Activated T-cell treated with anti-CD3 and anti-CD28 coated beads, Interleukin-2, amount 50 U/mL, for 4 hours (primary cell): ENCODE results near the gene WDR45B. TPM values are rescaled to one million over a fixed set of nuclear protein-coding genes. Genes with fewer than 3 reads are reported as not detected.

Source experiments
- ATAC-seq, 2 donors: fragments of 200-7000 bp; cut with Tn5 transposase; one replicate each; pipeline ENCODE4 v1.10.0; 2021
- DNase-seq: peaks from one replicate; pipeline ENCODE4 v3.0.0-alpha.2; 2020
- H3K27me3 Mint-ChIP-seq: one replicate; pipeline ENCODE4 v1.8.0; 2021; ENCODE audit warnings: low read depth, mixed read lengths
- H3K36me3 Mint-ChIP-seq: one replicate; pipeline ENCODE4 v1.8.0; 2022; ENCODE audit warnings: mixed read lengths; ENCODE audit not compliant: insufficient read depth
- H3K4me1 Mint-ChIP-seq: one replicate; pipeline ENCODE4 v1.8.0; 2021; ENCODE audit warnings: low read depth, mixed read lengths
- H3K4me3 Mint-ChIP-seq: one replicate; pipeline ENCODE4 v1.8.0; 2021; ENCODE audit warnings: mild to moderate bottlenecking, moderate library complexity, mixed read lengths
- H3K9me3 Mint-ChIP-seq: one replicate; pipeline ENCODE4 v1.8.0; 2021; ENCODE audit warnings: mixed read lengths
- total RNA-seq, 3 donors: library from RNA; stranded (reverse); gene quantifications; one replicate each; pipeline ENCODE4 v1.2.1, GENCODE V29; 2021

Gene WDR45B
- total RNA-seq, 3 donors from 2014 or later, result 47.1 to 52.5 (median 47.4) TPM

DNA sequence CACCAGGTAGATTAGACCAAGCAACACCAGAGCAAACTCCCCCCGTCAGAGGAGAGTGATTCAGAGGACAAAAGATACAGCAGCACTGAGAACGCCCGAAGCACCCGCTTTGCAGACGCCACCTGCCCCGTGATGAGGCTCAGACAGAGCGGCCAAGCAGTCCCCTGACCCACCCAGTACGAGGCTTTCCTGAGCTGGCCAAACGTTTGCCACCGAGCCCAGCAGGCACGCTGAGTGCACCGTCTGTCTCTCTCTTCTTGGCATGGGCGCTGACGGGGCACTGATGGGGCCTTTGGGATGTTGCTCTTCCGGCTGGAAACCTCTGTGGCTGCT lies 19.4 kb upstream of the WDR45B start:
- no peaks in the 10 kb centered on the region for H3K27me3 Mint-ChIP-seq
- H3K4me1 Mint-ChIP-seq, result peaks cover 5% of the 10 kb centered on the region
- no peak for DNase-seq
- no peak for ATAC-seq
- H3K4me3 Mint-ChIP-seq, result no peak overlapping the region
- H3K36me3 Mint-ChIP-seq, result no peaks in the 10 kb centered on the region
- H3K9me3 Mint-ChIP-seq, result no peaks in the 10 kb centered on the region

DNA sequence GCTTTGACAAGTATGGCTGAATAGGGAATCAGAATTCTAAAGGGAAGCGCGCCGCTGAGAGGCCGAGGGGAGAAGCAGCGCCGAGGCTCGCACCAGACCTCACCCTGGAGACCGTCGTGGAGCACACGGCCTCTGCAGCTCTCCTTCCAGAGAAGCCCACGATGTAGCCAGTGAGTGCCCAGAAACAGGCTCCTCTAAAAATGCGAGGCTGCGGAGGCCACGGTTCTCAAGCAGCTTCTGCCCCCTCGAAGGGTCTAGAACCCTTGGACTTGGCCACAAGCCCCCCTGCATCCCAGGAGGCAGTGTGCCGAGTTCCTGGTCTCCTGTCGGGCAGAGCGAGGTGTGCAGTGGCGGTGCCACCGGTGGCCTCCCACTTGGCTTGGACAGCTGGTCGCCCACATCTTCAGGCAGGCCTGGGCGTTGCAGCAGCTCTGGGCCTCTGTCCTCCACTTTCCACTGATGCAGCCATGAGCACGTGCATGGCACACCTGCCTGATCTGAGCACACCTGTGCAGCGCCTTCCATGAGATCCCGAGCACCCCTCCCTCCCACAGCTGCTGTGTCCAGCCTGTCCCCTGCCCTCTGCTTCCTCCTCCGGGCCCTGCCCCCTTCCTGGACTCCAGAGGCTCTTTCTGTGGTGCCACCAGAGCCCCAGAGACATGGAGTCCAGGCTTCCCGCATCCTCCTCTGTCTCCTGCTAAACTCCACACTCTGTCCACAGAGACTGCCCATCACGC lies 18.9 kb upstream of the WDR45B start:
- Mint-ChIP-seq H3K36me3 (no peaks in the 10 kb centered on the region), H3K4me1 (peaks cover 5% of the 10 kb centered on the region), H3K27me3 (no peaks in the 10 kb centered on the region), H3K4me3 (no peak overlapping the region), H3K9me3 (no peaks in the 10 kb centered on the region)
- ATAC-seq, result no peak
- DNase-seq, result no peak

DNA sequence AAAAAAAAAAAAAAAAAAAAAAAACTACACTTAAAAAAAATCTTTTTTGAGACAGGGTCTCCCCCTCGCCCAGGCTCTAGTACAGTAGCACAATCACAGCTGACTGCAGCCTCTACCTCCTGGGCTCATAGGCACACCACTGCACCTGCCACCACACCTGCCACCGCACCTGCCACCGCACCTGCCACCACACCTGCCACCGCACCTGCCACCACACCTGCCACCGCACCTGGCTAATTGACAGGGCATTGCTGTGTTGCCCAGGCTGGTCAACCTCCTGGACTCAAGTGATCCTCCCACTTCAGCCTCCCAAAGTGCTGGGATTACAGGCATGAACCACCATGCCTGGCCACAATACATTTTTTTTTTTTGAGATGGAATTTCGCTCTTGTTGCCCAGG lies 17.6 kb upstream of the WDR45B start:
- Mint-ChIP-seq H3K4me1 (peaks cover 4% of the 10 kb centered on the region), H3K4me3 (no peak overlapping the region), H3K9me3 (no peaks in the 10 kb centered on the region), H3K36me3 (no peaks in the 10 kb centered on the region), H3K27me3 (no peaks in the 10 kb centered on the region)
- no peak for DNase-seq
- ATAC-seq, result no peak

DNA sequence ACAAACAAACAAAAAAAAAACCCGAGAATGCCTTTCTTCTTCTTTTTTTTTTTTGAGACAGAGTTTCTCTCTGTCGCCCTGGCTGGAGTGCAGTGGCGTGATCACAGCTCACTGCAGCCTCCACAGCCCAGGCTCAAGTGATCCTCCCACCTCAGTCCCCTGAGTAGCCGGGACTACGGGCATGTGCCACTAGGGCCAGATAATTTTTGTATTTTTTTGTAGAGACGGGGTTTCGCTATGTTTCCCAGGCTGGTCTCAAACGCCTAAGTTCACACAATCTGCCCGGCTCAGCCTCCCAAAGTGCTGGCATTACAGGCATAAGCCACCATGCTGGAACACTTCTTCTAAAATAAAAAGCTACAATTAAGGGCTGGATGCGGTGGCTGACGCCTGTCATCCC lies 17.0 kb upstream of the WDR45B start:
- no peak overlapping the region for H3K4me3 Mint-ChIP-seq
- ATAC-seq (no peak), DNase-seq (no peak)
- no peaks in the 10 kb centered on the region for H3K36me3 Mint-ChIP-seq
- no peaks in the 10 kb centered on the region for H3K27me3 Mint-ChIP-seq
- no peaks in the 10 kb centered on the region for H3K9me3 Mint-ChIP-seq
- peaks cover 2% of the 10 kb centered on the region for H3K4me1 Mint-ChIP-seq

DNA sequence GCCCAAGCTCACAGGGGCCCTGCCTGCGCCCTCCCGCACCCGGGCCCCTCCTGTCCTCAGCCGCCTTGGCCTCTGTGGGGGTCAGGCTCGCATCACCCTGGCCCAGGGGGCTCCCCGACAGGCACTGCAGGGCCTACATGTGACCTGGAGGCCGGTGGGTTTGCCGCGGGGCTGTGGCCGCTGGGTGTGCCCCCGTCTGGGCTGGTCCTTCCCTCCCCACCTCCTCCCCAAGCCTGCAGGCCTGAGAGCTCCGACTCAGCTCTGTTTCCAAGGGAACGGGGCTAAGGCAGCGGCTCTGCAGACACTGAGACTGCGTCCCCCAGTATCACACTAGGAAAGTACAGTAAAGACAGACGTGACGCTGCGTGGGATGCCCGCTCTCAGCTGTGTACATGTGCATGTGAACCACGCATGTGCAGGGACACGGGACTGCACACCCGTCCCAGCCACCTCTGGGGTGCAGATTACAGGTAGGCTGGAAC lies 16.5 kb upstream of the WDR45B start:
- DNase-seq (no peak), ATAC-seq (no peak)
- H3K27me3 Mint-ChIP-seq, result no peaks in the 10 kb centered on the region
- H3K9me3 Mint-ChIP-seq, result no peaks in the 10 kb centered on the region
- no peak overlapping the region for H3K4me3 Mint-ChIP-seq
- peaks cover 2% of the 10 kb centered on the region for H3K4me1 Mint-ChIP-seq
- peaks cover 4% of the 10 kb centered on the region for H3K36me3 Mint-ChIP-seq

DNA sequence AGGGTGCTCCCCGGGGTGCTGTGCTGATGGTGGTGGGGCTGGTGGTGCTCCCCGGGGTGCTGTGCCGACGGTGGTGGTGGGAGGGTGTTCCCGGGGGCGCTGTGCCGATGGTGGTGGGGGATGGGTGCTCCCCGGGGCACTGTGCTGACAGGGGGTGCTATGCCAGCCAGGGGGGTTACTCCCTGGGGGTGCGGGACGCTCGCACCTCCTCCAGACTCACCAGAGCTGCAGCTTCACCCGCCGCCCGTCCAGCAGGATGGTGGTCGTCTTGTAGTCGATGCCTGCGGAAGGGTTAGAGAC lies 16.0 kb upstream of the WDR45B start:
- Mint-ChIP-seq H3K4me3 (no peak overlapping the region), H3K36me3 (peaks cover 4% of the 10 kb centered on the region), H3K27me3 (no peaks in the 10 kb centered on the region), H3K9me3 (no peaks in the 10 kb centered on the region), H3K4me1 (peaks cover 2% of the 10 kb centered on the region)
- no peak for ATAC-seq
- DNase-seq, result no peak

DNA sequence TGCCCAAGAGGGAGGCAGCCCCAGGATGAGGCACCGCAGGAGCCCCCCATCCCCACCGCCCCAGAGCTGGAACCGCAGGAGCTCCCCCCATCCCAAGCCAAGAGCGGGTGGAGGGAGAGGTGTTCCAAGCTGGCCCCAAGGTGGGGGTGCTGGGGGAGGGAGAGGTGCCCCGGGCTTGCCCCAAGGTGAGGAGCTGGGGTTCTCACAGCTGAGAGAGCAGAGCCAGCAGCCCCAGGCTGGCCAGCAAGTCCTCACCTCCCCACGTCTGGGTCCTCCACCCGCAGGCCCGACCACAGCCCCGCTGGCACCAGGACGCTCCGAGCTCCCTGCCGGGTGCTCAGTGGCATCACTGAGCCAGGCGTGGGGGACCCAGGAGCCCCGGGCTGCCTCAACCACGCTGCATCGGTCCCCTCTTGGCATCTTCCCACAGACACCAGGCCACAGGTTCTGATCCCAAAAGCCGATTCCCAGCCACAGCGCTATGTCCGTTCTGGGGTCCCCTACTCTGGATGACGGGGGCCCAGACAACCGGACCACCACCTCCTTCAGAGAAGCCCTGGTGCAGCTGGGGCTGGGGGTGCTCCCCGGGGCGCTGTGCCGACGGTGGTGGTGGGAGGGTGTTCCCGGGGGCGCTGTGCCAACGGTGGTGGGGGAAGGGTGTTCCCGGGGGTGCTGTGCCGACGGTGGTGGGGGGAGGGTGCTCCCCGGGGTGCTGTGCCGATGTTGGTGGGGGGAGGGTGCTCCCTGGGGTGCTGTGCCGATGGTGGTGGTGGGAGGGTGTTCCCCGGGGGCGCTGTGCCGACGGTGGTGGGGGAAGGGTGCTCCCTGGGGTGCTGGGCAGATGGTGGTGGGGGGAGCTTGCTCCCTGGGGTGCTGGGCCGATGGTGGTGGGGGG lies 15.4 kb upstream of the WDR45B start:
- Mint-ChIP-seq H3K4me1 (peaks cover under 1% of the 10 kb centered on the region), H3K27me3 (no peaks in the 10 kb centered on the region), H3K9me3 (no peaks in the 10 kb centered on the region), H3K4me3 (no peak overlapping the region), H3K36me3 (peaks cover 4% of the 10 kb centered on the region)
- ATAC-seq, result no peak
- DNase-seq, result no peak

DNA sequence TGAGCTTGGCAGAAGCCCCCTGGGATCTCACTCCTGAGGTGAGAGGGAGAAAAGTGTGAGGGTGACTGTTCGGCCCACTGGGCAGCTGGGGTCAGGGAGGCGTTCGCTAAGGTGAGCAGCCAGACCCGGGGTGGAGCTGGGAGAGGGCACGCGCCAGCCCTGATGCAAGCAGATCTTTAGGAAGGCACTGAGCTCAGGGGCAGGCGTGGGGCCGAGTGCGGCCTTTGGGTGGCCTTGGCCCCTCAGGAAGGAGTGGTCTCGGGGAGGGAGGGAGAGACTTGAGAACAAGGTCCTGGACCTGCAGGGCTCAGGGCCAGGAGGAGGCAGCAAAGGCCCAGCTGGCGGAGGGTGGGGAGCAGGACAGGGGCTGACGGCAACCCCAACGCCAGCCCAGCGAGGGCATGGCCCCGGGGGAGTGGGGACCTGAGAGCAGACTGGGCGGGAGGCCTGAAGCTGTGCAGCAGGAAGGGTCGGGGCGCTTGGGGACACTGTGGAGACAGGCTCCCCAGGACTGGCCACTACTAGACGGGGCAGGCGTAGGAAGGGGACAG lies 14.5 kb upstream of the WDR45B start:
- ATAC-seq (peak in 1 of 2 donors; percentile 18), DNase-seq (no peak)
- Mint-ChIP-seq H3K27me3 (no peaks in the 10 kb centered on the region), H3K36me3 (peaks cover 4% of the 10 kb centered on the region), H3K9me3 (no peaks in the 10 kb centered on the region), H3K4me3 (no peak overlapping the region), H3K4me1 (no peaks in the 10 kb centered on the region)

DNA sequence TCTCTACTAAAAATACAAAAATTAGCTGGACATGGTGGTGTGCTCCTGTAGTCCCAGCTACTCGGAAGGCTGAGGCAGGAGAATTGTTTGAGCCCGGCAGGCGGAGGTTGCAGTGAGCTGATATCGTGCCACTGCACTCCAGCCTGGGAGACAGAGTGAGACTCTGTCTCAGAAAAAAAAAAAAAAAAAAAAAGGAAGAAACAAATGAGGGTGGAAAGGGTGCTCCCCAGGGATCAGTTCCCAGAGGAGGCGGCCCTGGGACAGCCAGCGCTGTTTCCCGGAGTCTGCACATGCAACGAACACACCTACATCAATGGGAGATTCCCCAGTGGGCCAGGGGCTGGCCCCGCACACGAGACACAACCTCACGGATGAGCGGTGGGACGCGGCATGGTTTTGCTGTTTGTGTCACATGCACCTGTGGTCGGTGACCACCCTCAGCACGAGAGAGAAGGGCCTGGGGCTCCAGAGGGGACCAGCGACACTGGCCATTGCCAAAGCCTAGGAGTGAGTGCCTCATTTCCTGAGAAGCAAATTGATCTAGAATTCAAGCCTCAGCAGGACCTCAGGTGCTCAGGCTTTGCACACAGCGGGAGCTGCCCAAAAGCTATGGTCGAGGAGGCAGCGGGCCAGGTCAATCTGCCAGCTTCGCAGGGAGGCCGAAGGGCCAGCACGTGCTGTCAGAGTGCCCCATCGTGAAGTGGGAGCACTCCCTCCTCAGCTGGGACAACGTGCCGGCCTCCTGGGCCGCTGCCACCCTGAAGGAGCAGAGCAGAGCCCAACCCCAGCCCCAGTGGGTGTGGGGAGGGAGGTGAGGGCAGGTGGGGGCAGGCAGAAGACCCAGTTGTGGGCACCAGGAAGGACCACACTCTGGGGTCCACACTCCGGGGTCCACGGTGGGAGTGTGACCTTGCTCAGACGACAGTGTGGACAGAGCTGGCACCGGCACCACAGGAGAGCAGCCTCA lies 13.8 kb upstream of the WDR45B start:
- ATAC-seq (no peak), DNase-seq (no peak)
- H3K9me3 Mint-ChIP-seq, result no peaks in the 10 kb centered on the region

DNA sequence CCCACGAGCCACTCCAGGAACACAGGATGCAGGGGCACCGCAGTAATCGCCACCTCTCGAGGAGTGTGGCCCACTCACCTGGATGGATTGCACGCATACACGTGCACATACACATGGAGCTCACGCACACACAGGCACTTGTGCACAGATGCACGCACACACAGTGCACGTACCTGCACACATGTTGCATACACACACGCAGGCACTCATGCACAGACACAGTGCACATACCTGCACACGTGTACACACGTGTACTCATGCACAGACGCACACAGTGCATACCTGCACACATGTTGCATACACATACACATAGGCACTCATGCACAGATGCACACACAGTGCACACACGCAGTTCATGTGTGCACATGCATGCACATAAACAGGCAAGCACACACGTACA lies 11.6 kb upstream of the WDR45B start:
- ATAC-seq (no peak), DNase-seq (no peak)
- Mint-ChIP-seq H3K27me3 (no peaks in the 10 kb centered on the region), H3K4me3 (no peak overlapping the region), H3K9me3 (no peaks in the 10 kb centered on the region), H3K36me3 (peaks cover 7% of the 10 kb centered on the region), H3K4me1 (no peaks in the 10 kb centered on the region)

More for the DNA sequence above, 13.8 kb upstream of the WDR45B start:
- H3K27me3 Mint-ChIP-seq, result no peaks in the 10 kb centered on the region
- no peak overlapping the region for H3K4me3 Mint-ChIP-seq
- H3K4me1 Mint-ChIP-seq, result no peaks in the 10 kb centered on the region
- H3K36me3 Mint-ChIP-seq, result peaks cover 7% of the 10 kb centered on the region

DNA sequence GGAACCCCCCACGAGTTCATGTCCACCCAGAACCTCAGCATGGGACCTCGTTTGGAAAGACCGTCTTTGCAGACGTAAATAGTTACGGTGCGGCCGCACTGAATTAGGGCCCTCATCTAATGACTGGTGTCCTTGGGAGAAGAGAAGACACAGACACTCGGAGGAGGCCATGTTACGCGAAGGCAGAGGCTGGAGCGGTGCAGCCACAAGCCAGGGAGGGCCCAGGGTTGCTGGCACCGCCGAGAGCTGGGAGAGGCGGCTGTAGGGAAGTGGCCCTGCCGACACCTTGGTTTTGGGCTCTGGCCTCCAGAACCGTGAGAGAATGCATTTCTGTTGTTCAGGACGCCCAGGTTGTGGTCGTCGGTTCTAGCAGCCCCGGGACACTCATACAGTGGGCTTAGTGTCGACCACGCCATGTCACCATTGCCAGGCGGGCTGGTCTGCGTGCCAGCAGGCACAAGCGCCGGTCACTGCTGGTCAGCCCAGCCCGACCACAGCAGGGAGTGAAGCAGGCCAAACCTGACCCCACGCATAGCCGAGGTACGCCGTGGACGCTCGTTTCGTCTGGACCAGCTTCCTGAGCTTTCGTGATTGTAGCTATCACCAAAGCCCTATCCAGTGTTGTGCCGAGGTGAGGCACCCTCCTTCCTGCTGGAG lies 10.7 kb upstream of the WDR45B start:
- no peak for DNase-seq
- no peaks in the 10 kb centered on the region for H3K27me3 Mint-ChIP-seq
- H3K9me3 Mint-ChIP-seq, result no peaks in the 10 kb centered on the region
- H3K36me3 Mint-ChIP-seq, result peaks cover 7% of the 10 kb centered on the region
- H3K4me3 Mint-ChIP-seq, result no peak overlapping the region
- ATAC-seq, result no peak
- H3K4me1 Mint-ChIP-seq, result no peaks in the 10 kb centered on the region

DNA sequence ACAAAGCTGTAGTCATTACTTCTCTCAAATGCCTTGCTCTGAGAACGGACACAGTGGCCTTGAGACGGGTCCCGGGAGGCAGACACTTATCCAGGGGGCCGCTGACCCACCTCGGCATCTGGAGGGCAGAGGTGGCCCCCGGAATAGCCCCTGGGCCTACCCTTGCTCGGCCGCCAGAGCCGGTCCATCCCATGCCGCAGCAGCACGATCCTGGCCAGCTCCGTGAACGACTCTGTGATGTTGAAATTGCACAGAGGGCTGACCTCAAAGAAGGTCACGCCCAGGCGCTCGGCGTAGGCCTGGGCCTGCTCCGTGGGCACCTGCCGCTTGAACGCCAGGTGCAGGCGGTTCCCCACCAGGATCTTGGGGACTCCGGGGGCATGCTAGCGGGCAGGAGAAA lies 10.1 kb upstream of the WDR45B start:
- H3K27me3 Mint-ChIP-seq, result no peaks in the 10 kb centered on the region
- no peaks in the 10 kb centered on the region for H3K9me3 Mint-ChIP-seq
- H3K4me3 Mint-ChIP-seq, result no peak overlapping the region
- H3K36me3 Mint-ChIP-seq, result peaks cover 7% of the 10 kb centered on the region
- H3K4me1 Mint-ChIP-seq, result no peaks in the 10 kb centered on the region
- no peak for DNase-seq
- no peak for ATAC-seq

DNA sequence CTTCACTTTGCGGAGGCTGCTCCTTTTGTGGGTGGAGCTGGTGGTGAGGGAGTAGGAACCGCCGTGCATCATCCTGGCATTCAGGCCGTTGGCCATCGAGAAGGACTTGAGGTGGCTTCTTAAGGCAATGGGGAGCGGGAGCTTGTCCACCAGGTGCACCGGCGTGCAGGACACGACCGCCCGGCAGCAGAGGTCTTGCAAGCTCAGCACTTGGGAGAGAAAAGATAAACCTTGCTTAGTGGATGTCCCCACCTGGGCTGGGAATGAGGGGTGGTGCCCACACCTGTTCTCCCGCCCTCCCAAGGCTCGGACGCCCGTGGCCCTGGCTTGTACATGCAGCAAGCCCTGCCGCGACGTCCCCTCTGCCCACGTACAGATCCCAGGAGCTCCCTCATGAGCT lies 9.7 kb upstream of the WDR45B start:
- Mint-ChIP-seq H3K4me3 (no peak overlapping the region), H3K9me3 (no peaks in the 10 kb centered on the region), H3K36me3 (peaks cover 7% of the 10 kb centered on the region), H3K27me3 (no peaks in the 10 kb centered on the region), H3K4me1 (no peaks in the 10 kb centered on the region)
- ATAC-seq, result no peak
- DNase-seq, result no peak

DNA sequence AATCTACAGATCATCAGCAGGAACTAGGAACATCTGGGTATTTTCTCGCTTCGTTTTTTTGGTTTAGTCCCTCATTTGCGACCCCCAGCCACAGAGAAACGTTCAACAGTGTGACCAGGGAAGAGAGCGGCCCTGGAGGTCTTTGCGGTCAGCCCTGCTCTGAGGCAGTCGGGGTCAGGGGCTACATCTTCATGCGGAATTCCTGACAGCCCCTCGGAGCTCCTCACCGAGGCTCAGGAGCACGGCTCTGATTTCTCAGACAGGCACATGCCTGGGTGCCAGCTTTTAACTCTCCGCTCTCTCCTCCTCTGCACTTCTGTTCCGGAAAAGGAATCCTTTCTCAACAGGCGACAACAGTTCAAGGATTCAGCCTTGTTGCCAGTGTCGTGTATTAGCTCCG lies 8.0 kb upstream of the WDR45B start:
- DNase-seq (no peak), ATAC-seq (no peak)
- Mint-ChIP-seq H3K36me3 (peaks cover 7% of the 10 kb centered on the region), H3K27me3 (no peaks in the 10 kb centered on the region), H3K4me1 (no peaks in the 10 kb centered on the region), H3K9me3 (no peaks in the 10 kb centered on the region), H3K4me3 (no peak overlapping the region)
